OCI-M2 (cell line): ENCODE measurements around the gene LEF1.

Experiments used
- DNase-seq: peaks from one replicate; lab custom pipeline; 2025; ENCODE audit not compliant: unreplicated experiment; lab: John Stamatoyannopoulos, UW

Gene LEF1

DNA sequence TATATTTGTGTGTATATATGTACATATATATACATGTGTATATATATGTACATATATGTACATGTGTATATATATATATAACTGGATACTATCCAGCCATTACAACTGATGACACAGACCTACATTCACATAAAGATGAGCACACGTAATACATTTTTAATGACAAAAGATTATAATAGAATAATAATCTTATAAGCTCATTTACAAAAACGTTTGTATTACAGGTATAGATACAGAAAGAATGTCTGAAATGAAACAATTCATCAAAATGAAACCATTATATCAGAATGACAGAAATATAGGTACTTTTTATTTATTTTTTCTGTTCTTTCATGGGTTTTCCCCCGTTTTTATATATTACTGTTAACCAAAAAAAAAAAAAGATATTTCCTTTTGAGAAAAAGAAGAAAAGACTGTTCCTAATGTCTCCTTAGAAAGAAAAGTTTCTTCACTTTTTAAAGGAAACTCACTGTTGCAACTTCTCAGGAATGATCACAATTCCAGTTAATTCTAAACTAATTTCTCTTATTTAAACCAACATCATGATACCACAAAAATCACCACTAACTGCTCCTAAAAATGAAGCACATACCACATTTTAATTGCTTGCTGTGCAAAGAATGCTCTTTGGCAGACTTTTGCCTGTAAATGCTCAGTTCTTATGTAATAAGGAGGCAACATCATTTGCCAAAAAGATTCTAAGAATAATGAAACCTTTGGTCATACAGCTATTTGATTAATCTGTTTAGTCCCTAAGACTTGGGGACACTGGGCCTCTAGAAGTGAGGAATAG lies 18.9 kb downstream of the LEF1 start:
- DNase-seq = no peak

- DNase-seq = no peak
Measured at GRCh38 chr4:108148316-108148715, 20.4 kb downstream of the LEF1 start.

- no peak for DNase-seq
Measured at GRCh38 chr4:108146819-108147218, 21.9 kb downstream of the LEF1 start.

DNA sequence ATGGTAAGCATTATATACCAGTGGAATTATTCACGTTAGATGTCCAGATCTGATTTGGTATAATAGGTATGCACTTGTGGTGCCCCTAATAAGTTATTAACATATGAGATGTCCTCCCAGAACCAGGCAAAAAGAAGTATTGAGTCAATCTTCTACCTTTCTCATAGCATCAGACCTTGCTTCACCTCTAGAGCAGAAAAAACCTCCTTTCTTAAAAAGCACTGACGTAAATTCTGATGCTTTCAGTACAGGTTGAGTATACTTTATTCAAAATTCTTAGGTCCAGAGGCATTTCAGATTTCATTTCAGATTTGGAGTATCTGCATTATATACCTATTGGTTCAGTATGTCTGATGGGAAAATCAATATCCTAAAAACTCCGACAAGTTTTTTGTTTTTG lies 22.4 kb downstream of the LEF1 start:
- no peak for DNase-seq

DNA sequence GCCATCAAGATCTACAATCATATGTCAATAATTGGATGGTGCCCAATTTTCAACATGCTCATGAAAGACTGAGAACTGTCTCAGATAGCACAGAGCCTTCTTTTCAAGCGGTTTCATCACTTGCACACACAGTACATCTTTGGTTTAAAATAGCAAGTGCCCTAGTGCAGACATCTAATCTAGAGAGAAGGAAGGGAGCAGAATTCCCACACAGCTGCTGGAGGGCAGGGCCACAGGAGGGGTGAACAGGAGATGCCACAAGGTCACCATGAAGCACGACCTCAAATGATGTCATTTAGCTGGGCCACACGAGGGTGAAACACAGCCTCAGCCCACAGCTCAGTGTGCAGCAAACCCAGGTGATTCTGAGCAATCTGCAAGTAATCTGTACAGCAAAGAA lies 24.3 kb downstream of the LEF1 start:
- DNase-seq = no peak

DNA sequence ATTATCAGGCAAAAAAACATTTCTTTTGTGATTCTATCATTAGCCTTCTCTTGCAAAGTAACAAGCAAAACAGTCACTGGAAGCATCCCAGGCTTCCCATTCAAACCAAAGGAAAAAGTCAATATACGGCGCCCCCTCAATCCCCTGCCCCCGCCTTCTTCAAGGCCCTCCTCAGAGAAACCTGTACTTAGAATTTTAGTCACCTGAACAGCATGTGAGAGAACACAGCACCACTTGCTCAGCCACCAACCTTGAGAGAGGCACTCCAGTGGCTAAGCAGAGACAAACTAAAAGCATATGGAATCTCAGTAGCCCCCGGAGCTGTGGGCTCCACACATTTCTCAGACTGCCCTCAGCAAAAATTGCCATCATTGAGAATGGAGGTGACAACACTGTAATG lies 25.2 kb downstream of the LEF1 start:
- DNase-seq = no peak

GRCh38 chr4:108142870-108143269 lies 25.9 kb downstream of the LEF1 start:
- no peak for DNase-seq

DNA sequence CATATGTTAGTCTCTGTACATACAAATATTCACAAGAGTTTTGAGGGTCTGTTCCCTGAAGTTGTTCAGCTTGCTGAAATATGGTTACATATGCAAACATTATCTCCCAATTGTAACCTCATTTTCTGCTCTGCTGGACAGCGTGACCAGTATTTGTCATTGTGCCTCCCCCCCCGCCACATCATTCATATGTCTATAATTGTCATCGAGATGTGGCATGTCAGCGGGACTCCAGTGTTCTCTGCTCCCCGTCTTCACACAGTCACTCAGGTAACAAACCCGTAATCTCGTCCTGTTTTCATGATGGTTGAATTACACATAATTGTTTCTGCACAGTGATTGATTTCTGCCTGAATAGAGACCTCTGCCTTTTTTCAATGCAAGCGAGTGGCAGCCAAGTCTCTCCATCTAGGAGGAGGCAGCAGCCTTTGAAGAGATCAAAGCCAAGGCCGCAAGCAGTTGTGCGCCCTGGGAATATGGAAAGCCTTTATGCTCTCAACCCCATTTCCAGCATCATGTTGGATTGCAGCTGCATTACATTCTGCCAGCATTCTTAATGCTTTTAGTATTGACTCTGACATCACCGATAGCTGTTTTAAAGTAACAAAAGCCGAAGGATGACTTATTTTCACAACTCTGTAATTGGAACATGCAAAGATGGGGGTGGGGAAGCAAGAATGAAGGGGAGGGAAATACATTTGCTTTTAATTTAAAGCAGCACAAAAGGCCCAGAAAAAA lies 27.4 kb downstream of the LEF1 start:
- no peak for DNase-seq

- no peak for DNase-seq
Measured at GRCh38 chr4:108140328-108140727, 28.4 kb downstream of the LEF1 start.

DNA sequence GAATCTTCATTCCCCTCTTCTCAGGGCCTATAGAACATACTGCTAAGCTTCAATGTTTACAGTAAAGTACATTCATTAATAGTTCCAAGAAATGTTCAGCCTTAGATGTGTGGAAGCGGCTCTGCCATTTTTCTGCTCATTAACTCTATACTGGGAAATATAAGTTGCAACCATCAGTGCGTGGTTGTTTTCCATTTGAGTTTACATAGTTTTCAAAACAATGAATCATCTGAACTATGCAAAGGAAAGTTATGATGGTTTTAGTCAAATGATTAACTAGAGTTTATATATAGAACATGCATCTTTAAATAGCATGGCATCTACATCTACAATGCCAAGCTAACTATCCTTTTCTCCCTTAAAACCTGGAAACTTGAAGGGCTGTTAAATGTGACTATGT lies 29.6 kb downstream of the LEF1 start:
- DNase-seq = no peak

GRCh38 chr4:108135549-108136209 lies 33.1 kb downstream of the LEF1 start:
- no peak for DNase-seq

DNA sequence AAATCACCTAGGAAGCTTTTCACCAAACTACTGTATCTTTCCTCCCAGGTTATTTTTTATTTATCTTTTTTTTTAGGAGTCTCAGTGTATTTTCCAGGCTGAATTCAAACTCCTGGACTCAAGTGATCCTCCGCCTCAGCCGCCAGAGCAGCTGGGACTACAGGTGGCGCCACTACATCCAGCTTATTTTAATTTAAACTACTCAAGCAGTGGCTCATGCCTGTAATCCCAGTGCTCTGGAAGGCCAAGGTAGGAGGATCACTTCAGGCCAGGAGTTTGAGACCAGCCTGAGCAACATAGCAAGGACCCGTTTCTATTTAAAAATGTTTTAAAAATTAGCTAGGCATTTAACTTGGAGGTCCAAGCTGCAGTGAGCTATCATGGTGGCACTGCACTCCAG lies 37.8 kb downstream of the LEF1 start:
- DNase-seq = no peak

- DNase-seq = no peak
Measured at GRCh38 chr4:108129196-108129595, 39.5 kb downstream of the LEF1 start.

DNA sequence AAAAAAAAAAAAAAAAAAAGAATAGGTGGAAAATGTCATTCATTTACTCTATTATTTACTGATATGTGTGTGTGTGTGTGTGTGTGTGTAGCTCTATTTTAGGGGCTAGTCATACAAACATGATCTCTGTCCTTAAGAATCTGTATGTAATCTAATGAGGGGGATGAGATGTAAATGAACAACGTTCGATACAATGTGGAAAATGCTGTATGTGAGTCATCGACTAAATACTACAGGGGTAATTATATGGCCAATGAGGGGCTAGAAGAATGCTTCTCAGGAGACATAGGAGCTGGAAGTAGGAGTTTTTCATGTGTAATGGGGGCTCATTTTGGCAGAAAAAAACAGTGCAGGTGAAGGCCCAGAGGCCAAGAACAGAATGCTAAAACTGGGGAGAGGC lies 41.9 kb downstream of the LEF1 start:
- DNase-seq = no peak

- DNase-seq = no peak
Measured at GRCh38 chr4:108120789-108121188, 47.9 kb downstream of the LEF1 start.

DNA sequence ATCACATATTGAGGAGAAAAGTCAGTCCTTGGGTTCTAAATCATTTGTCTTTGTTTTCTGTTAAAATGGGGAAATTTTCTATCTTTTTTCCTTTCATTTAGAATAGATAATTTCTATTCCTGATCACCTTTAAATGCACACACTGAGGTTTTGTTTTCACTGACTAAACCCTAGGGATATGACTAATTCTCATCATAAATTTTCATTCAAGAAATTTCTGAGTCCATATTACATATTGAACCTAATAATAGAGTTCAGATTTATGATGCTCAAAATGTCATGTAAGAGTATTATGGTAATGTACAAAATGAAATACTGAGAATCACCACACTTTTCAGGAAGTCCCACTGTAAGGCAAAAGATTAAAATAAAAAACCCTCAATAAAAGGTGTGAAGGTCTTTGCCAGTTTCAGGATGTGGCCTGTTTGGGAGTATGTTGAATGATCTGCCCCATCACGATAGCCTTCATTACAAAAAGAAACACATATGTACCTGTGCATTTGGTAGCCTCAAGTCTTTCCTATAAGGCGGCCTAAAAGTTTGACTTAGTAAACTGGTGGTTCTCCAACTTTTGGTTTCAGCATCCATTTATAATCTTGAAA lies 49.4 kb downstream of the LEF1 start:
- DNase-seq = no peak

- DNase-seq = no peak
Measured at GRCh38 chr4:108118505-108118904, 50.2 kb downstream of the LEF1 start.

- DNase-seq = no peak
Measured at GRCh38 chr4:108117418-108118182, 51.1 kb downstream of the LEF1 start.

GRCh38 chr4:108116423-108117168 lies 52.1 kb downstream of the LEF1 start:
- DNase-seq = no peak

GRCh38 chr4:108115168-108115526 lies 53.6 kb downstream of the LEF1 start:
- no peak for DNase-seq
